ENCODE results near the gene PYCARD. TPM values are rescaled to one million over a fixed set of nuclear protein-coding genes. Genes with fewer than 3 reads are reported as not detected.
A peak's percentile ranks its signal among the peaks of the same experiment; 100 is the strongest.

The PYCARD gene
- total RNA-seq, 2 donors from 2014 or later = 26.3 to 29.8 TPM

GRCh38 chr16:31181102-31181830, 21.3 kb downstream of the PYCARD start:
- no peaks in the 10 kb centered on the region for H3K27me3 ChIP-seq (ENCODE audit: control insufficient read depth, insufficient read depth, low read length, poor library complexity, severe bottlenecking)
- TF ChIP-seq, protein P1, sequence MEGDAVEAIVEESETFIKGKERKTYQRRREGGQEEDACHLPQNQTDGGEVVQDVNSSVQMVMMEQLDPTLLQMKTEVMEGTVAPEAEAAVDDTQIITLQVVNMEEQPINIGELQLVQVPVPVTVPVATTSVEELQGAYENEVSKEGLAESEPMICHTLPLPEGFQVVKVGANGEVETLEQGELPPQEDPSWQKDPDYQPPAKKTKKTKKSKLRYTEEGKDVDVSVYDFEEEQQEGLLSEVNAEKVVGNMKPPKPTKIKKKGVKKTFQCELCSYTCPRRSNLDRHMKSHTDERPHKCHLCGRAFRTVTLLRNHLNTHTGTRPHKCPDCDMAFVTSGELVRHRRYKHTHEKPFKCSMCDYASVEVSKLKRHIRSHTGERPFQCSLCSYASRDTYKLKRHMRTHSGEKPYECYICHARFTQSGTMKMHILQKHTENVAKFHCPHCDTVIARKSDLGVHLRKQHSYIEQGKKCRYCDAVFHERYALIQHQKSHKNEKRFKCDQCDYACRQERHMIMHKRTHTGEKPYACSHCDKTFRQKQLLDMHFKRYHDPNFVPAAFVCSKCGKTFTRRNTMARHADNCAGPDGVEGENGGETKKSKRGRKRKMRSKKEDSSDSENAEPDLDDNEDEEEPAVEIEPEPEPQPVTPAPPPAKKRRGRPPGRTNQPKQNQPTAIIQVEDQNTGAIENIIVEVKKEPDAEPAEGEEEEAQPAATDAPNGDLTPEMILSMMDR (conservative IDR thresholded peaks at IDR 0.05) = no peak
- Mint-ChIP-seq H3K36me3 (ENCODE audit: low read depth) (peaks cover 53% of the 10 kb centered on the region), H3K4me3 (peak overlapping the region; percentile 94), H3K4me1 (peaks cover 27% of the 10 kb centered on the region), H3K27ac (peak overlapping the region; percentile 100), H3K9me3 (no peaks in the 10 kb centered on the region), H3K27me3 (ENCODE audit: insufficient read depth) (no peaks in the 10 kb centered on the region)
- H3K4me3 ChIP-seq (ENCODE audit: low read length) = peak overlapping the region; percentile 97
- H3K4me1 ChIP-seq (ENCODE audit: control insufficient read depth, insufficient read depth, low read length) = no peaks in the 10 kb centered on the region
- peak overlapping the region; percentile 96 for H3K9ac ChIP-seq (ENCODE audit: extremely low read depth, low read length, poor library complexity, severe bottlenecking)
- H3K27ac ChIP-seq (ENCODE audit: low read depth, low read length) = peak overlapping the region; percentile 99
- 1 to 4% methylated on average over 26 to 29 of the region's 31 CpGs for WGBS, 2 experiments (ENCODE audit: insufficient coverage in 1 of 2, insufficient read length in 1 of 2)
- no peak for DNase-seq
- H3K9me3 ChIP-seq (ENCODE audit: control insufficient read depth, low read length) = no peaks in the 10 kb centered on the region
- peaks cover 50% of the 10 kb centered on the region for H3K36me3 ChIP-seq (ENCODE audit: control insufficient read depth, insufficient read depth, low read length)

- H3K27me3 Mint-ChIP-seq (ENCODE audit: insufficient read depth) = no peaks in the 10 kb centered on the region
- peak within 1 kb of the TSS; percentile 94 for H3K4me3 Mint-ChIP-seq
- H3K36me3 ChIP-seq (ENCODE audit: control insufficient read depth, insufficient read depth, low read length) = peaks cover 36% of the 10 kb centered on the region
- H3K9me3 ChIP-seq (ENCODE audit: control insufficient read depth, low read length) = no peaks in the 10 kb centered on the region
- peak within 1 kb of the TSS; percentile 96 for H3K9ac ChIP-seq (ENCODE audit: extremely low read depth, low read length, poor library complexity, severe bottlenecking)
- H3K27me3 ChIP-seq (ENCODE audit: control insufficient read depth, insufficient read depth, low read length, poor library complexity, severe bottlenecking) = no peaks in the 10 kb centered on the region
- peaks cover 27% of the 10 kb centered on the region for H3K4me1 Mint-ChIP-seq
- H3K4me3 ChIP-seq (ENCODE audit: low read length) = peak within 1 kb of the TSS; percentile 97
- H3K4me1 ChIP-seq (ENCODE audit: control insufficient read depth, insufficient read depth, low read length) = no peaks in the 10 kb centered on the region
- peaks cover 39% of the 10 kb centered on the region for H3K36me3 Mint-ChIP-seq (ENCODE audit: low read depth)
- TF ChIP-seq, protein P1 (conservative IDR thresholded peaks at IDR 0.05) = no peak
- H3K27ac Mint-ChIP-seq = peak within 1 kb of the TSS; percentile 100
- 0 to 1% methylated on average over 18 to 69 of the region's 69 CpGs for WGBS, 2 experiments (ENCODE audit: insufficient coverage in 1 of 2, insufficient read length in 1 of 2)
- no peaks in the 10 kb centered on the region for H3K9me3 Mint-ChIP-seq
- peak within 1 kb of the TSS; percentile 99 for H3K27ac ChIP-seq (ENCODE audit: low read depth, low read length)
- peak; percentile 93 for DNase-seq
Measured at GRCh38 chr16:31179747-31180459, 22.7 kb downstream of the PYCARD start, which contains the start of gene FUS. Gene FUS (plus strand): TSS chr16:31180139. CDS start chr16:31180215, 76 bp downstream.

- H3K27ac ChIP-seq (ENCODE audit: low read depth, low read length) = peak overlapping the region; percentile 99
- no peaks in the 10 kb centered on the region for H3K27me3 Mint-ChIP-seq (ENCODE audit: insufficient read depth)
- peaks cover 34% of the 10 kb centered on the region for H3K36me3 Mint-ChIP-seq (ENCODE audit: low read depth)
- TF ChIP-seq, protein P1 (conservative IDR thresholded peaks at IDR 0.05) = no peak
- H3K9me3 Mint-ChIP-seq = no peaks in the 10 kb centered on the region
- H3K4me3 Mint-ChIP-seq = peak overlapping the region; percentile 94
- 8 to 13% methylated on average over 18 to 27 of the region's 27 CpGs for WGBS, 2 experiments (ENCODE audit: insufficient coverage in 1 of 2, insufficient read length in 1 of 2)
- DNase-seq = no peak
- H3K27me3 ChIP-seq (ENCODE audit: control insufficient read depth, insufficient read depth, low read length, poor library complexity, severe bottlenecking) = no peaks in the 10 kb centered on the region
- H3K4me1 ChIP-seq (ENCODE audit: control insufficient read depth, insufficient read depth, low read length) = no peaks in the 10 kb centered on the region
- peak overlapping the region; percentile 97 for H3K4me3 ChIP-seq (ENCODE audit: low read length)
- H3K9me3 ChIP-seq (ENCODE audit: control insufficient read depth, low read length) = no peaks in the 10 kb centered on the region
- peaks cover 31% of the 10 kb centered on the region for H3K36me3 ChIP-seq (ENCODE audit: control insufficient read depth, insufficient read depth, low read length)
- H3K4me1 Mint-ChIP-seq = peaks cover 24% of the 10 kb centered on the region
- peak overlapping the region; percentile 100 for H3K27ac Mint-ChIP-seq
- peak overlapping the region; percentile 96 for H3K9ac ChIP-seq (ENCODE audit: extremely low read depth, low read length, poor library complexity, severe bottlenecking)
Measured at GRCh38 chr16:31179219-31179746, 23.3 kb downstream of the PYCARD start.
